Measurements from ENCODE around the gene PLAGL2. TPM values are rescaled to one million over a fixed set of nuclear protein-coding genes. Genes with fewer than 3 reads are reported as not detected.

Gene PLAGL2
- total and polyA plus RNA-seq, 2 of the 8 experiments (the other 6 are each of a cell fraction or from before 2014, with no cell fraction given) = 20.6 to 25.4 TPM

DNA sequence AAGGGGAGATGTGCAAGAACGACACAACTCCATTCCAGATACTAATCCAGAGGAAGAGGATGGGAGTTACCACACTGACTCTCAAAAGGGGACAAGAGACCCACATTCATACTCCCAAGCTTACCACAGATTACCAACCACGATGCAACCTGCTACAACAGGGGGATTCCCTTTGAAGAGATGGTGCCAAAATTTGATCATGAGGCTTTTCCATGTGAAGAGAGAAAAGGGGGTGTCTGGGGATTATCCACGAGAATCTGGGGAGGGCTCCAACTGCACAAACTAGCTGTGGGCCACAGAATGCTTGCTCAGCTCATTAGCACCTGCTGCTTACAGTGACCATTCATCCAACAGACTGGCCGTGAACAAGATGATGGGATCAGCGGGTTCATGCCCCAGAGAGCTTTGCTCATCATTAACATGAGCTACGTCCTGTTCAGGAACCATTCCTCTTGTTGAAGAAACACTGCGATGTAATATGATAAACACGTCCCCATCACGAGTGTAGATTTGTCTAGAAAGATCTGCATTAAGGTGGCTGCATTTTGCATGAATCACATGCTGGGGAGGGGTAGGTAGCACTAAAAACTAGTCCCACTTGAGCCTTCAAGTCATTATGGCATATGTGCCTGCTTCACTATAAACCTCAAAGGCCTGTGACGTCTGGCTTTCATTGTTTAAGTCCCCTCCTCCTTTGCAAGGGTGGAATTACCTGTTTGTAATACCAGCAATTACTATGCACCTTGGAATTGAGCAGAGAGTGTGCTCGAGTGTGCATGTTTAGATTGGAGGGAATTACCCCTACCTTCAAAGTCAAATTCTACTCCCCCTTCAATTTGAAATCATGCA, 4.0 kb downstream of the PLAGL2 start:
- no peak for FAIRE-seq
- H4K20me1 ChIP-seq (replicated peaks in 1 of 2; ENCODE audit: control insufficient read depth in 1 of 2, insufficient read depth in 2 of 2, low read length in 2 of 2) = peaks cover 11 to 22% of the 10 kb centered on the region in 2 experiments
- peaks cover 19 to 83% of the 10 kb centered on the region in 2 experiments for H3K79me2 ChIP-seq (ENCODE audit: control insufficient read depth in 1 of 2, insufficient read depth in 2 of 2, low read length in 2 of 2)

More for the DNA sequence above, 4.0 kb downstream of the PLAGL2 start:
- no peak overlapping the region for H3K23ac ChIP-seq (ENCODE audit: insufficient read length)
- POLR2A ChIA-PET (ENCODE audit: partially characterized antibody) = interaction anchor here (1.0 to 8.7 kb wide), 3 partner anchors 13 to 150 kb away, joined by 3 to 77 read pairs (median 3); no protein-coding TSS in a partner anchor
- no peak overlapping the region for H3K4ac ChIP-seq (replicated peaks; ENCODE audit: insufficient read length, low read depth, low read length)
- DNase-seq (ENCODE audit: low read depth in 1 of 2, low spot score in 2 of 2) = no peak
- no peak overlapping the region for H2BK15ac ChIP-seq (ENCODE audit: low read length)
- no peak overlapping the region for H2BK20ac ChIP-seq (ENCODE audit: low read length)
- no peak overlapping the region for H3K4me3 ChIP-seq (ENCODE audit: extremely low read depth in 1 of 4, insufficient read depth in 2 of 4, low read depth in 3 of 4, low read length in 4 of 4)
- no peak overlapping the region for H2BK12ac ChIP-seq (ENCODE audit: low read depth, low read length)
- CTCF ChIA-PET (ENCODE audit: partially characterized antibody) = interaction anchor here (0.6 kb wide), 1 partner anchor 24 kb away, joined by 4 read pairs; no protein-coding TSS in a partner anchor
- H3K9ac ChIP-seq (replicated peaks in 1 of 4; ENCODE audit: extremely low read depth in 1 of 4, low read depth in 3 of 4, low read length in 3 of 4) = peak overlapping the region in 1 of 4 experiments; percentile 10; a peak in 1 of 7 replicates
- H4K5ac ChIP-seq (ENCODE audit: insufficient read length, low read depth, low read length) = no peak overlapping the region
- no peaks in the 10 kb centered on the region; a peak in 2 of 7 replicates for H3K27me3 ChIP-seq (replicated peaks in 1 of 4; ENCODE audit: control insufficient read depth in 3 of 4, extremely low read depth in 1 of 4, insufficient read depth in 3 of 4, low read length in 3 of 4)
- H4K8ac ChIP-seq (ENCODE audit: extremely low read depth, insufficient read depth, low read length) = no peak overlapping the region
- peaks cover 24 to 34% (median 30%) of the 10 kb centered on the region in 4 experiments for H3K36me3 ChIP-seq (ENCODE audit: control insufficient read depth in 2 of 4, insufficient read depth in 4 of 4, low read length in 3 of 4)
- H3K9me3 ChIP-seq (ENCODE audit: insufficient read depth in 2 of 2, low read depth in 1 of 2, low read length in 1 of 2) = no peaks in the 10 kb centered on the region
- H3K27ac ChIP-seq (ENCODE audit: low read depth, low read length) = no peak overlapping the region
- H2BK120ac ChIP-seq (replicated peaks; ENCODE audit: low read depth, low read length) = no peak overlapping the region
- H2AFZ ChIP-seq (ENCODE audit: low read length) = no peak overlapping the region
- peaks cover 11% of the 10 kb centered on the region; the same call in 1 of the 2 replicates for H3K23me2 ChIP-seq (ENCODE audit: low read depth, low read length)
- peaks cover 0 to 25% (median 20%) of the 10 kb centered on the region in 4 experiments; a peak in 4 of 7 replicates for H3K4me1 ChIP-seq (replicated peaks in 1 of 4; ENCODE audit: control insufficient read depth in 3 of 4, insufficient read depth in 4 of 4, low read length in 3 of 4)
- no peak overlapping the region for H3K14ac ChIP-seq (ENCODE audit: insufficient read length)
- peak overlapping the region in 1 of 2 experiments; percentile 16; a peak in 1 of 4 replicates for H3K4me2 ChIP-seq (ENCODE audit: insufficient read depth in 1 of 2, low read depth in 2 of 2, low read length in 2 of 2)
- TF ChIP-seq, protein P1, sequence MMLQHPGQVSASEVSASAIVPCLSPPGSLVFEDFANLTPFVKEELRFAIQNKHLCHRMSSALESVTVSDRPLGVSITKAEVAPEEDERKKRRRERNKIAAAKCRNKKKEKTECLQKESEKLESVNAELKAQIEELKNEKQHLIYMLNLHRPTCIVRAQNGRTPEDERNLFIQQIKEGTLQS (IDR thresholded peaks at IDR 0.05; ENCODE audit: insufficient read depth, low read depth, low read length) = no peak
- no peak for TF ChIP-seq KDM5A (IDR thresholded peaks at IDR 0.05; ENCODE audit: low read length)
- TF ChIP-seq JUN (IDR thresholded peaks at IDR 0.05; ENCODE audit: low read depth, low read length) = no peak
- H3K56ac ChIP-seq (replicated peaks; ENCODE audit: insufficient read length, low read depth, low read length) = no peak overlapping the region
- no peak overlapping the region for H3K18ac ChIP-seq (ENCODE audit: extremely low read depth, low read length)
- no peak overlapping the region for H4K91ac ChIP-seq (replicated peaks; ENCODE audit: insufficient read length, low read length)
- no peak overlapping the region for H2BK5ac ChIP-seq (ENCODE audit: low read depth, low read length)
- peaks cover 13% of the 10 kb centered on the region for H3K79me1 ChIP-seq (ENCODE audit: low read depth, low read length)
- H2AK5ac ChIP-seq (ENCODE audit: low read depth, low read length) = no peak overlapping the region; the same call in 1 of the 2 replicates
- WGBS, 2 experiments (ENCODE audit: extremely low coverage in 1 of 2, insufficient coverage in 1 of 2, insufficient read length in 1 of 2, insufficient replicate concordance in 2 of 2, low coverage in 1 of 2, low lambda C conversion rate in 2 of 2, missing lambda C conversion rate in 1 of 2) = 82% methylated on average over 11 of the region's 11 CpGs; no CpG with 5 or more reads in 1 of the 2 experiments

All from H1 (cell line).